Measurements from ENCODE around the gene RASGEF1B.

DNA sequence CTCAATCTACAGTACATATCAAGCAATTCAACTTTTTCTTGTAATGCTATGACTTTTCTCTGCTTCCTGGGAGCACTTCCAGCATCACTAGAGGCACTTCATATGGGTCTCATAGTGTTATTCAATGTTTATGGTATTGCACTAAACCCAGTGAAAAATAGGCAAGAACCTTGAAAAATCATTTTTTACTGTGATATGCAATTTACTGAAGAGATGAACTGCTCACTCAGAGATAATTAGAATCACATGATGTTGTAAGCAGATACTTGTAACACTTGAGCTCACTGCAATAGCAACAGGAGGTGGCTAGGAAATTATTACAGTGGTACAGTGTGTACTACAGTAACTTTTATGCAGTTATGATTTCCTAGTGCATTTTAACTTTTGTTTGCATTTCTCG, 93.3 kb downstream of the RASGEF1B start:
- TF ChIP-seq POLR2A (IDR thresholded peaks at IDR 0.05; ENCODE audit: low read depth, low read length), result no peak
- TF ChIP-seq POLR2AphosphoS5 (IDR thresholded peaks at IDR 0.05; ENCODE audit: low read depth, low read length), result no peak
- no peak for TF ChIP-seq TAF1 (IDR thresholded peaks at IDR 0.05; ENCODE audit: borderline replicate concordance, low read depth, low read length)
